Trophoblast cell (in vitro differentiated cells and primary cell): ENCODE results near the gene TTYH1.

ENCODE experiments used
- DNase-seq, 2 donors: peaks; one replicate each; pipeline ENCODE4 v3.0.0-alpha.2; 2016
- H2AFZ ChIP-seq: 2 replicates; pipeline ENCODE4 v1.6.1; 2013; ENCODE audit warnings: low read length, moderate library complexity, mild to moderate bottlenecking; ENCODE audit not compliant: insufficient read depth, poor library complexity
- H2AK5ac ChIP-seq: 2 replicates; pipeline ENCODE4 v1.6.1; 2013; ENCODE audit warnings: mild to moderate bottlenecking, low read length
- H2BK120ac ChIP-seq: 2 replicates; pipeline ENCODE4 v1.6.1; 2013; ENCODE audit warnings: low read length, mild to moderate bottlenecking, moderate library complexity; ENCODE audit not compliant: insufficient read depth, poor library complexity
- H2BK12ac ChIP-seq: 2 replicates; pipeline ENCODE4 v1.6.1; 2013; ENCODE audit warnings: mild to moderate bottlenecking, low read length, moderate library complexity
- H2BK5ac ChIP-seq: 2 replicates; pipeline ENCODE4 v1.6.1; 2013; ENCODE audit warnings: low read length, low read depth, moderate library complexity, mild to moderate bottlenecking; ENCODE audit not compliant: poor library complexity
- H3K14ac ChIP-seq: 2 replicates; pipeline ENCODE4 v1.6.1; 2013; ENCODE audit warnings: mild to moderate bottlenecking, low read length
- H3K18ac ChIP-seq: 2 replicates; pipeline ENCODE4 v1.6.1; 2013; ENCODE audit warnings: mild to moderate bottlenecking, low read length
- H3K23ac ChIP-seq: 2 replicates; pipeline ENCODE4 v1.6.1; 2013; ENCODE audit warnings: low read length
- H3K27ac ChIP-seq: 2 replicates; pipeline ENCODE4 v1.5.1; 2013; ENCODE audit warnings: low read depth, mild to moderate bottlenecking, inconsistent platforms, low read length, moderate library complexity
- H3K27me3 ChIP-seq: 2 replicates; pipeline ENCODE4 v1.6.1; 2013; ENCODE audit warnings: inconsistent platforms, mild to moderate bottlenecking, low read length, moderate library complexity; ENCODE audit not compliant: insufficient read depth
- H3K36me3 ChIP-seq, 2 experiments: 1 replicate in 1 of 2; 2 replicates in 1 of 2; pipeline ENCODE4 v1.6.1; 2013; ENCODE audit warnings: low read length in 2 of 2, mild to moderate bottlenecking in 2 of 2, moderate library complexity in 1 of 2; ENCODE audit not compliant: insufficient read depth in 2 of 2, control insufficient read depth in 1 of 2
- H3K4ac ChIP-seq: 2 replicates; pipeline ENCODE4 v1.6.1; 2013; ENCODE audit warnings: low read depth, mild to moderate bottlenecking, low read length, moderate library complexity
- H3K4me1 ChIP-seq, 2 experiments: 1 replicate in 1 of 2; 2 replicates in 1 of 2; pipeline ENCODE4 v1.6.1; 2013; ENCODE audit warnings: low read length in 2 of 2, mild to moderate bottlenecking in 2 of 2, moderate library complexity in 1 of 2; ENCODE audit not compliant: insufficient read depth in 2 of 2, control insufficient read depth in 1 of 2
- H3K4me2 ChIP-seq: 2 replicates; pipeline ENCODE4 v1.6.1; 2013; ENCODE audit warnings: inconsistent platforms, mild to moderate bottlenecking, low read length, moderate library complexity
- H3K4me3 ChIP-seq: 2 replicates; pipeline ENCODE4 v1.5.1; 2013; ENCODE audit warnings: mild to moderate bottlenecking, low read depth, low read length, inconsistent platforms
- H3K79me1 ChIP-seq: one replicate; pipeline ENCODE4 v1.6.1; 2013; ENCODE audit warnings: low read length
- H3K79me2 ChIP-seq: 2 replicates; pipeline ENCODE4 v1.6.1; 2013; ENCODE audit warnings: low read length, mild to moderate bottlenecking; ENCODE audit not compliant: control insufficient read depth, insufficient read depth, poor library complexity
- H3K9ac ChIP-seq: 2 replicates; pipeline ENCODE4 v1.6.1; 2013; ENCODE audit warnings: mild to moderate bottlenecking, low read length
- H3K9me3 ChIP-seq: 2 replicates; pipeline ENCODE4 v1.6.1; 2013; ENCODE audit warnings: low read depth, mild to moderate bottlenecking, control low read depth, inconsistent platforms, low read length; ENCODE audit not compliant: insufficient read depth
- H4K12ac ChIP-seq: 2 replicates; pipeline ENCODE4 v1.6.1; 2013; ENCODE audit warnings: low read depth, mild to moderate bottlenecking, low read length, moderate library complexity
- H4K8ac ChIP-seq: 2 replicates; pipeline ENCODE4 v1.6.1; 2013; ENCODE audit warnings: low read depth, mild to moderate bottlenecking, low read length, moderate library complexity
- H4K91ac ChIP-seq: one replicate; pipeline ENCODE4 v1.6.1; 2013; ENCODE audit warnings: low read depth, mild to moderate bottlenecking, low read length, moderate library complexity
- WGBS: extraction: QIAGEN DNeasy Blood & Tissue Kit; methylation state at CpG from one replicate; pipeline ENCODE4 v1.1.7; 2013; ENCODE audit warnings: missing lambda C conversion rate; ENCODE audit not compliant: insufficient read length, insufficient coverage; ENCODE audit errors: extremely low coverage; 5-methylcytosine and 5-hydroxymethylcytosine counted together

The TTYH1 gene

DNA sequence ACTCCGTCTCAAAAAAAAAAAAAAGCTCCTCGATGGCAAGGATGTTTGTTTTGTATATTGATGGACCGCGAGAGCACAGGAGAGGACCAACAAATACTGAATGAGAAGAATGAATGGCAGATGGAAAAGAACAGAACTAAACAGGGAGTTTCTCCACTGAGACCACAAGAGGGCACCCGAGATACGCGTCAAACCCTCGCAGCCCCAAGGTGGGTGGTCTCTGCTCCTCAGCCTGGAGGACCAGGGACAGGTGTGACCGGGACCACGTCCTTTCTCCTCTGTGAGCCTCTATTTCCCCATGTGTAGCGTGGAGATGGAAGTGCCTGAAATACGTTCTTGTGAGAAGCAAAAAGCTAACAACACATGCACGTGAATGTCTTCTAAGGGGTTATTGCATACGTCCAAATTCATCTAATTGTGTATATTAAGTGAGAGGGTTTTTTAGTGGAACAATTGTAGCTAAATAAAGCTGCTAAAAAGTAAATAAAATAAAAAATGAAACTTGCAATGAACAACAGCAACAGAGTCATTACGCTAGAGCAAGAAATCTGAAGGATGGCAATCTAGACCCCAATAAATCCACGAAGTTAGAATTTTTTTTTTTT is 66.2 kb downstream of the TTYH1 start:
- no peaks in the 10 kb centered on the region for H3K4me1 ChIP-seq
- H3K9ac ChIP-seq, result no peak overlapping the region
- no peak overlapping the region for H4K12ac ChIP-seq
- no peak overlapping the region for H3K18ac ChIP-seq
- peak; percentile 46 to 83 for DNase-seq
- H3K4ac ChIP-seq, result no peak overlapping the region
- H3K23ac ChIP-seq, result no peak overlapping the region
- no peak overlapping the region for H3K14ac ChIP-seq
- no peaks in the 10 kb centered on the region for H3K36me3 ChIP-seq
- H4K8ac ChIP-seq, result no peak overlapping the region
- peaks cover 4% of the 10 kb centered on the region for H3K9me3 ChIP-seq
- H3K27ac ChIP-seq, result no peak overlapping the region
- no CpG with 5 or more reads among the region's 16 CpGs for whole genome bisulfite sequencing
- no peak overlapping the region for H4K91ac ChIP-seq
- no peaks in the 10 kb centered on the region for H3K79me2 ChIP-seq
- no peak overlapping the region for H3K4me2 ChIP-seq
- no peak overlapping the region for H3K4me3 ChIP-seq
- no peak overlapping the region for H2BK120ac ChIP-seq
- H3K27me3 ChIP-seq, result no peaks in the 10 kb centered on the region
- no peak overlapping the region for H2BK5ac ChIP-seq
- no peaks in the 10 kb centered on the region for H3K79me1 ChIP-seq
- H2BK12ac ChIP-seq, result no peak overlapping the region
- no peak overlapping the region for H2AFZ ChIP-seq
- no peak overlapping the region for H2AK5ac ChIP-seq

DNA sequence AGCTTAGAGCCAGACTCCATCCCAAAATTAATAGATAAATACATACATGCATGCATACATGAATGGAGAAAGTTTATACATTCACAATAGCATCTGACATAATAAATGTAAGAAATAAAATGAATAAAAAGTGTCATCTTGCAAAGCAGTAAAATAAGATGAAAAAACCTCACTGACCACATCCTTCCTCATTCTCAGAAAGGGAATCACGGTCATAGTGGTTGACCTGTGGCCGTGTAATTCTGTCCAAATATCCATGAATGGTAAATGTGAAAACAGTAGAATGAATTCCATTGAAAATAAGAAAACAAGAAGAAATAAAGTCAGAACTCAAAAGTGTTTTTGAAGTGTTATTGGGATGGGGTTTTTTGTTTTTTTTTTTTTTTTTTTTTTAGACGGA is 67.6 kb downstream of the TTYH1 start:
- no peaks in the 10 kb centered on the region for H3K36me3 ChIP-seq

DNA sequence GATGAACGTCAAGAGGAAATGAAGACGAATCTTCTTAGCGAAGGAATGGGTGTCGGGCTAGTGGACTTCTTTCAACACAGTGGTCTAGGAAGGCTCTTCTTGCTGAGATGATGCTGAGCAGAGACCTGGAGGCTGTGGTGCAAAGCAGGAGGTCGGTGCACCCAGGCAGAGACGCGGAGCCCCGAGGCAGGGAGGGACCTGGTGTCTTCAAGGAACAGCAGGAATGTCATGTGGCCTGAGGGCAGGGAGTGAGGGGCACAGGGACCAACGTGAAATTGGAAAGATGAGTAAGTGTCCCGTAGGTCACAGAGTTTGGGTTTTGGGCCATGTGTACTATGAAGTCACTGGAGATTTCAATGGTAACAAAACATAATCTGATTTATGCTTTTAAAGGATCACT is 69.2 kb downstream of the TTYH1 start:
- no peaks in the 10 kb centered on the region for H3K27me3 ChIP-seq
- no peaks in the 10 kb centered on the region for H3K36me3 ChIP-seq
- peak; percentile 53 to 62 for DNase-seq
- no peak overlapping the region for H3K23ac ChIP-seq
- no peak overlapping the region for H3K14ac ChIP-seq
- no peak overlapping the region for H2BK12ac ChIP-seq
- H3K4me1 ChIP-seq, result no peaks in the 10 kb centered on the region
- WGBS, result no CpG with 5 or more reads among the region's 10 CpGs
- H3K9ac ChIP-seq, result no peak overlapping the region
- H2AFZ ChIP-seq, result no peak overlapping the region
- no peak overlapping the region for H2BK120ac ChIP-seq
- no peak overlapping the region for H4K8ac ChIP-seq
- H3K9me3 ChIP-seq, result peaks cover 9% of the 10 kb centered on the region
- no peak overlapping the region for H3K4me3 ChIP-seq
- no peak overlapping the region for H3K4me2 ChIP-seq
- no peak overlapping the region for H3K27ac ChIP-seq
- no peaks in the 10 kb centered on the region for H3K79me1 ChIP-seq
- no peak overlapping the region for H3K4ac ChIP-seq
- H4K91ac ChIP-seq, result no peak overlapping the region
- no peak overlapping the region for H2AK5ac ChIP-seq
- no peak overlapping the region for H2BK5ac ChIP-seq
- H4K12ac ChIP-seq, result no peak overlapping the region
- H3K79me2 ChIP-seq, result no peaks in the 10 kb centered on the region
- no peak overlapping the region for H3K18ac ChIP-seq

More for the DNA sequence above, 67.6 kb downstream of the TTYH1 start:
- Histone ChIP-seq H3K79me2 (no peaks in the 10 kb centered on the region), H3K9ac (no peak overlapping the region), H2AFZ (no peak overlapping the region), H3K79me1 (no peaks in the 10 kb centered on the region), H3K23ac (no peak overlapping the region), H3K4me1 (no peaks in the 10 kb centered on the region), H3K18ac (no peak overlapping the region), H4K8ac (no peak overlapping the region), H3K4me2 (no peak overlapping the region), H3K14ac (no peak overlapping the region), H3K9me3 (peaks cover 7% of the 10 kb centered on the region), H4K12ac (no peak overlapping the region), H2AK5ac (no peak overlapping the region), H3K4ac (no peak overlapping the region), H2BK5ac (no peak overlapping the region), H2BK12ac (no peak overlapping the region), H4K91ac (no peak overlapping the region), H2BK120ac (no peak overlapping the region), H3K4me3 (no peak overlapping the region), H3K27ac (no peak overlapping the region), H3K27me3 (no peaks in the 10 kb centered on the region)
- WGBS, result no CpG with 5 or more reads among the region's 3 CpGs
- no peak for DNase-seq

DNA sequence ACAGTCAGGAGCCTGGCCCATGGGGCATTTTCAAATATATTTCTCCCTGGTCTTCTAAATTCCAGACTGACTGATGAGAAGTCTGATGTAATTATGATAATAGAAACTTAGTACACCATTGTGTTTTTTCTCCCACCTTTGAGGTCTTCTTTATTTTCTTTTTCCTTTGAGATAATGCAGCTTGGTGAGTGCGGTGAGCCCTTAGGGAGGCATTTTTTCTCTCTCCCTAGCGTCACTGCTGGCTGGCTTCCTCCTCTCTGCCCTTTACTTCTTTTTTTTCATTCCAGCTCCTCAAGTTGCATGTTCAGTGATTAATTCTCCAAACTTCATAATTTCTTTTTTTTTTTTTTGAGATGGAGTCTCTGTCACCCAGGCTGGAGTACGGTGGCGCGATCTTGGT is 70.6 kb downstream of the TTYH1 start:
- Histone ChIP-seq H3K14ac (no peak overlapping the region), H3K18ac (no peak overlapping the region), H2AFZ (no peak overlapping the region), H3K4me3 (no peak overlapping the region), H2BK5ac (no peak overlapping the region), H3K79me1 (no peaks in the 10 kb centered on the region), H3K4me2 (no peak overlapping the region), H4K8ac (no peak overlapping the region), H3K23ac (no peak overlapping the region), H3K27ac (no peak overlapping the region), H3K4me1 (no peaks in the 10 kb centered on the region), H4K91ac (no peak overlapping the region), H3K9ac (no peak overlapping the region), H3K4ac (no peak overlapping the region), H3K79me2 (no peaks in the 10 kb centered on the region), H3K27me3 (no peaks in the 10 kb centered on the region), H2BK12ac (no peak overlapping the region), H4K12ac (no peak overlapping the region), H2BK120ac (no peak overlapping the region), H3K9me3 (peaks cover 11% of the 10 kb centered on the region), H2AK5ac (no peak overlapping the region), H3K36me3 (no peaks in the 10 kb centered on the region)
- peak; percentile 90 to 93 for DNase-seq
- WGBS, result no CpG with 5 or more reads among the region's 5 CpGs
